H1 (cell line): Measurements from ENCODE around the gene MSANTD3. TPM values are rescaled to one million over a fixed set of nuclear protein-coding genes. Genes with fewer than 3 reads are reported as not detected.

Source experiments
- CTCF ChIA-PET: fragments of 300-600 bp; sonication (Branson Sonifier 250); formaldehyde crosslinking; loops from one replicate; lab custom pipeline; 2021; ENCODE audit not compliant: partially characterized antibody; lab: Charles Lee
- POLR2A ChIA-PET: fragments of 300-600 bp; sonication (Branson Sonifier 250); formaldehyde crosslinking; loops from one replicate; lab custom pipeline; 2021; ENCODE audit warnings: inconsistent platforms; ENCODE audit not compliant: partially characterized antibody; lab: Charles Lee
- DNase-seq, 2 experiments: peaks; one replicate each; pipeline versions ENCODE4 v3.0.0 to v3.0.0-alpha.2; 2010 to 2022; ENCODE audit warnings: low spot score in 2 of 2, low read depth in 1 of 2, mixed read lengths in 1 of 2
- FAIRE-seq: peaks from 2 replicates; lab custom pipeline; 2011; peaks lifted over from hg19 to GRCh38; lab: Jason Lieb, UNC
- H2AFZ ChIP-seq: 2 replicates; pipeline ENCODE4 v1.8.1; 2012; ENCODE audit warnings: low read length, inconsistent platforms
- H2AK5ac ChIP-seq: 2 replicates; pipeline ENCODE4 v1.6.1; 2013; ENCODE audit warnings: low read depth, low read length
- H2BK120ac ChIP-seq: replicated peaks from 2 replicates; pipeline ENCODE3; 2013; ENCODE audit warnings: low read depth, low read length, inconsistent platforms
- H2BK12ac ChIP-seq: 2 replicates; pipeline ENCODE4 v1.6.1; 2013; ENCODE audit warnings: low read depth, low read length
- H2BK15ac ChIP-seq: 2 replicates; pipeline ENCODE4 v1.6.1; 2013; ENCODE audit warnings: low read length
- H2BK20ac ChIP-seq: 2 replicates; pipeline ENCODE4 v1.6.1; 2013; ENCODE audit warnings: low read length
- H2BK5ac ChIP-seq: 2 replicates; pipeline ENCODE4 v1.6.1; 2013; ENCODE audit warnings: low read depth, low read length
- H3K14ac ChIP-seq: 2 replicates; pipeline ENCODE4 v1.6.1; 2013; ENCODE audit warnings: inconsistent platforms; ENCODE audit not compliant: insufficient read length
- H3K18ac ChIP-seq: 2 replicates; pipeline ENCODE4 v1.6.1; 2013; ENCODE audit warnings: low read length; ENCODE audit errors: extremely low read depth
- H3K23ac ChIP-seq: 2 replicates; pipeline ENCODE4 v1.6.1; 2013; ENCODE audit warnings: inconsistent platforms; ENCODE audit not compliant: insufficient read length
- H3K23me2 ChIP-seq: 2 replicates; pipeline ENCODE4 v1.6.1; 2013; ENCODE audit warnings: low read depth, low read length
- H3K27ac ChIP-seq: 2 replicates; pipeline ENCODE4 v1.6.1; 2011; ENCODE audit warnings: low read depth, low read length, inconsistent platforms
- H3K27me3 ChIP-seq, 4 experiments: replicated peaks in 1 of 4; 1 replicate in 1 of 4; 2 replicates in 3 of 4; pipeline versions ENCODE4 v1.6.1 to v1.8.1; 2011 to 2013; ENCODE audit warnings: low read length in 3 of 4, mild to moderate bottlenecking in 3 of 4, inconsistent platforms in 2 of 4, mixed read lengths in 2 of 4, moderate library complexity in 1 of 4; ENCODE audit not compliant: control insufficient read depth in 3 of 4, insufficient read depth in 3 of 4; ENCODE audit errors: extremely low read depth in 1 of 4
- H3K36me3 ChIP-seq, 4 experiments: 2 replicates each; pipeline versions ENCODE4 v1.6.1 to v1.8.1; 2011 to 2013; ENCODE audit warnings: mild to moderate bottlenecking in 4 of 4, low read length in 3 of 4, moderate library complexity in 2 of 4, control low read depth in 1 of 4, inconsistent platforms in 1 of 4; ENCODE audit not compliant: insufficient read depth in 4 of 4, control insufficient read depth in 2 of 4
- H3K4ac ChIP-seq: replicated peaks from 2 replicates; pipeline ENCODE3; 2013; ENCODE audit warnings: low read length, low read depth, mixed read lengths, inconsistent platforms; ENCODE audit not compliant: insufficient read length
- H3K4me1 ChIP-seq, 4 experiments: replicated peaks in 1 of 4; 1 replicate in 1 of 4; 2 replicates in 3 of 4; pipeline versions ENCODE4 v1.6.1 to v1.8.1; 2011 to 2013; ENCODE audit warnings: low read length in 3 of 4, inconsistent platforms in 2 of 4, mixed read lengths in 1 of 4; ENCODE audit not compliant: insufficient read depth in 4 of 4, control insufficient read depth in 3 of 4
- H3K4me2 ChIP-seq, 2 experiments: 2 replicates each; pipeline versions ENCODE4 v1.6.1 to v1.8.1; 2011 to 2013; ENCODE audit warnings: low read depth in 2 of 2, low read length in 2 of 2, control low read depth in 1 of 2, inconsistent platforms in 1 of 2, mild to moderate bottlenecking in 1 of 2; ENCODE audit not compliant: insufficient read depth in 1 of 2
- H3K4me3 ChIP-seq, 4 experiments: fragments of 200-600, 300-600 bp in 1 of 4; sonication (generic), shearing (Covaris generic), sonication (Bioruptor Twin) in 1 of 4; 2 replicates each; pipeline versions ENCODE4 v1.5.1 to v1.8.1; 2011 to 2016; ENCODE audit warnings: low read length in 4 of 4, low read depth in 3 of 4, control low read depth in 2 of 4, inconsistent platforms in 2 of 4, mild to moderate bottlenecking in 2 of 4, mixed read lengths in 1 of 4, moderate library complexity in 1 of 4; ENCODE audit not compliant: insufficient read depth in 2 of 4; ENCODE audit errors: extremely low read depth in 1 of 4
- H3K56ac ChIP-seq: replicated peaks from 2 replicates; pipeline ENCODE3; 2013; ENCODE audit warnings: low read depth, mild to moderate bottlenecking, mixed read lengths, low read length, inconsistent platforms; ENCODE audit not compliant: insufficient read length
- H3K79me1 ChIP-seq: 2 replicates; pipeline ENCODE4 v1.6.1; 2013; ENCODE audit warnings: low read depth, low read length, control low read depth
- H3K79me2 ChIP-seq, 2 experiments: 2 replicates each; pipeline versions ENCODE4 v1.6.1 to v1.8.1; 2012 to 2013; ENCODE audit warnings: low read length in 2 of 2, mild to moderate bottlenecking in 2 of 2, inconsistent platforms in 1 of 2; ENCODE audit not compliant: insufficient read depth in 2 of 2, control insufficient read depth in 1 of 2
- H3K9ac ChIP-seq, 4 experiments: replicated peaks in 1 of 4; 1 replicate in 1 of 4; 2 replicates in 3 of 4; pipeline versions ENCODE4 v1.6.1 to v1.8.1; 2011 to 2013; ENCODE audit warnings: low read depth in 3 of 4, low read length in 3 of 4, control low read depth in 2 of 4, mild to moderate bottlenecking in 2 of 4, moderate library complexity in 2 of 4, inconsistent platforms in 1 of 4; ENCODE audit errors: extremely low read depth in 1 of 4
- H3K9me3 ChIP-seq, 2 experiments: 2 replicates each; pipeline versions ENCODE4 v1.6.1 to v1.8.1; 2012 to 2013; ENCODE audit warnings: mild to moderate bottlenecking in 2 of 2, moderate library complexity in 2 of 2, control low read depth in 1 of 2, inconsistent platforms in 1 of 2, low read depth in 1 of 2, low read length in 1 of 2, mixed read lengths in 1 of 2; ENCODE audit not compliant: insufficient read depth in 2 of 2
- H4K20me1 ChIP-seq, 2 experiments: replicated peaks in 1 of 2; 2 replicates each; pipeline versions ENCODE3 to v1.8.1; 2011 to 2013; ENCODE audit warnings: inconsistent platforms in 2 of 2, low read length in 2 of 2, mild to moderate bottlenecking in 1 of 2; ENCODE audit not compliant: insufficient read depth in 2 of 2, control insufficient read depth in 1 of 2
- H4K5ac ChIP-seq: 2 replicates; pipeline ENCODE4 v1.6.1; 2013; ENCODE audit warnings: low read length, low read depth, mixed read lengths, inconsistent platforms; ENCODE audit not compliant: insufficient read length
- H4K8ac ChIP-seq: 2 replicates; pipeline ENCODE4 v1.8.0; 2013; ENCODE audit warnings: mild to moderate bottlenecking, moderate library complexity, low read length, inconsistent platforms; ENCODE audit not compliant: insufficient read depth; ENCODE audit errors: extremely low read depth
- H4K91ac ChIP-seq: replicated peaks from 2 replicates; pipeline ENCODE3; 2013; ENCODE audit warnings: low read length, mixed read lengths, inconsistent platforms; ENCODE audit not compliant: insufficient read length
- POLR2A ChIP-seq, 2 experiments: IDR thresholded peaks; 1 replicate in 1 of 2; 2 replicates in 1 of 2; pipeline ENCODE4 v1.6.1; 2011; ENCODE audit warnings: low read depth in 2 of 2, low read length in 2 of 2, mild to moderate bottlenecking in 2 of 2; ENCODE audit errors: control extremely low read depth in 1 of 2
- RBBP5 ChIP-seq: IDR thresholded peaks from 2 replicates; pipeline ENCODE4 v1.7.1; 2012; ENCODE audit warnings: low read depth, mild to moderate bottlenecking, inconsistent platforms, low read length, moderate library complexity, borderline replicate concordance
- RNF2 ChIP-seq: fragments of 200-900, 300-1000 bp; sonication (generic); IDR thresholded peaks from 2 replicates; pipeline ENCODE4 v1.7.1; 2016; ENCODE audit warnings: borderline replicate concordance, low read depth, mild to moderate bottlenecking, antibody characterized with exemption, low read length; ENCODE audit not compliant: poor library complexity, severe bottlenecking; ENCODE audit errors: missing control alignments
- SP2 ChIP-seq: IDR thresholded peaks from 2 replicates; pipeline ENCODE4 v1.6.1; 2012; ENCODE audit warnings: mild to moderate bottlenecking, low read length, inconsistent platforms
- TBP ChIP-seq: IDR thresholded peaks from 2 replicates; pipeline ENCODE4 v1.6.1; 2011; ENCODE audit warnings: low read depth, low read length, improper control_type of control experiment
- YY1 ChIP-seq: IDR thresholded peaks from 2 replicates; pipeline ENCODE4 v1.6.1; 2011; ENCODE audit warnings: low read depth, mild to moderate bottlenecking, low read length
- WGBS, 2 experiments: shearing (Covaris generic) in 1 of 2; methylation state at CpG; one replicate each; pipeline versions ENCODE4 v1.1.6 to v1.1.7; 2013 to 2015; ENCODE audit warnings: low lambda C conversion rate in 2 of 2, mixed read lengths in 2 of 2, inconsistent platforms in 1 of 2, low coverage in 1 of 2, missing lambda C conversion rate in 1 of 2; ENCODE audit not compliant: insufficient replicate concordance in 2 of 2, insufficient coverage in 1 of 2, insufficient read length in 1 of 2; ENCODE audit errors: extremely low coverage in 1 of 2, missing lambda C conversion rate in 1 of 2; 5-methylcytosine and 5-hydroxymethylcytosine counted together
- long read RNA-seq, 2 experiments: library from RNA in 1 of 2; library from capped mRNA in 1 of 2; stranded (forward); transcript quantifications; one replicate each; pipeline ENCODE4 v2.0.0, GENCODE V29; 2021; ENCODE audit warnings: inconsistent platforms in 1 of 2
- polyA minus RNA-seq, 3 experiments: library from RNA; depleted of rRNA, polyadenylated mRNA; stranded (reverse); fragments of >200 nt; gene quantifications; 1 replicate in 2 of 3; 2 replicates in 1 of 3; pipeline ENCODE4 v1.2.3, GENCODE V29; 2011
- polyA plus RNA-seq, 7 experiments: library from polyadenylated mRNA; depleted of rRNA in 3 of 7; stranded (reverse) in 5 of 7; unstranded in 2 of 7; fragments of >200 nt in 5 of 7; fragments of 200-250 nt in 2 of 7; gene quantifications; 1 replicate in 5 of 7; 2 replicates in 1 of 7; 4 replicates in 1 of 7; pipeline versions ENCODE4 v1.2.1 to v1.2.3, GENCODE V29; 2011 to 2013; ENCODE audit warnings: missing spikeins in 2 of 7, mixed read lengths in 2 of 7
- total RNA-seq: library from RNA; stranded (reverse); fragmentation: NEBNext Ultra II Directional; extraction: Animal tissue kit (Norgen Biotek cat#: 25700); gene quantifications from 2 replicates; pipeline ENCODE4 v1.2.1, GENCODE V29; 2021

MSANTD3 gene, protein sequence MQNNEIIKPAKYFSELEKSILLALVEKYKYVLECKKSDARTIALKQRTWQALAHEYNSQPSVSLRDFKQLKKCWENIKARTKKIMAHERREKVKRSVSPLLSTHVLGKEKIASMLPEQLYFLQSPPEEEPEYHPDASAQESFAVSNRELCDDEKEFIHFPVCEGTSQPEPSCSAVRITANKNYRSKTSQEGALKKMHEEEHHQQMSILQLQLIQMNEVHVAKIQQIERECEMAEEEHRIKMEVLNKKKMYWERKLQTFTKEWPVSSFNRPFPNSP
- total RNA-seq, result 39.8 and 41.3 TPM in 2 replicates
- polyA plus RNA-seq (2011; rRNA removed), result 10.4 and 12.0 TPM in 2 replicates
- 19.4 TPM for polyA plus RNA-seq (2011; cell fraction: cytosol; rRNA removed)
- polyA plus RNA-seq (2011; cell fraction: nucleus; rRNA removed), result 23.0 TPM
- polyA plus RNA-seq (2012, experiment 1 of 2), result 22.9 to 27.1 TPM (median 24.3 TPM) in 4 replicates
- 12.2 TPM for polyA plus RNA-seq (2012, experiment 2 of 2)
- polyA plus RNA-seq (2013, experiment 1 of 2), result 28.3 TPM
- 29.6 TPM for polyA plus RNA-seq (2013, experiment 2 of 2)
- 11.9 and 13.5 TPM in 2 replicates for polyA minus RNA-seq (2011; rRNA and poly(A)+ RNA removed)
- polyA minus RNA-seq (2011; cell fraction: cytosol; rRNA and poly(A)+ RNA removed), result 16.3 TPM
- 13.7 TPM for polyA minus RNA-seq (2011; cell fraction: nucleus; rRNA and poly(A)+ RNA removed)
- long read RNA-seq, experiment 1, transcript MSANTD3-207 (3 exons, 1,748 nt), result minor isoform, 8 of 39 reads
- long read RNA-seq, experiment 1, transcript MSANTD3-203 (3 exons, 1,362 nt), result major isoform, 14 of 39 reads
- long read RNA-seq, experiment 1, partial matches to known transcripts, result 15 of 39 reads
- long read RNA-seq, experiment 1, other reads (novel, unspliced or antisense), result 1 of 39 reads
- long read RNA-seq, experiment 2, partial matches to known transcripts, result 1 of 2 reads
- long read RNA-seq, experiment 2, other reads (novel, unspliced or antisense), result 1 of 2 reads

DNA sequence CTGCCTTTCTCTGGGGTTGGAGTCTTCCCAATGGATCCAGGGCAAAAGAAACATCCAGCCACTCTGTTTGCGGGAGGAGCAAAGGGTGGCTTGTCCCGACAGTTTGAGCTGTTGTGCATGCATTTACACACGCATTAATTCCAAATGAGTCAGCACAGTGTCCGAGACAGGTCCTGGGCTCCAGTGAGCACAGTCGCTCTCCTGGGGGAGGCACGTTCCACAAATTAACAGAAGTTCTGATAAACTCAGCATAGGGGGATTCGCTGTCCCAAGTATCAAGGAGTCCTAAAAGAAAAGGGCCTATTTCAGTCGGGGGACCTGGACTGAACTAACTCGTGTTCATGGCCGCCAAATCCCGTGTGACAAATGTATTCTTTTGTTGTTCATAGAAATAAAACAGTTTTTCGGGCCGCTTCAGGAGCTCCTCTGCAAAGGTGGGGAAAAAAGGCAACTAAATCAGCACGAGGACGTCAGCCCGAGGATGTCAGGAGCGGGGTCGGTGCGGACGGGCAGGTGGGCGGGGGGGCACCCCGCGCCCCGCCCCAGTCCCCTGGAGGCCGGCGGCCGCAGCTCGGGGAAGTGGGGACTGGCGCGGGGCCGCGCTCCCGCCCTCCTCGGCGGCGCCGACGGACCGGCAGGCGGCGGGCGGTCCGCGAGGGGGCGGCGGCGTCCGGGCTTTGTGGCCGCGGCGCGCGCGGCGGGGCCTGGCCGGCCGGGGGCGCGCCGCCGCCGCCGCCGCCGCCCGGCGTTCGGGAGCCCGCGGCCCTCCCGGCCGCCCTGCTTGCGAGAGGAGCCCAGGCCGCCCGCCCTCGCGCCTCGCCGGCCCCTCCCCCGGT is at the start of gene MSANTD3:
TSS of gene MSANTD3 (plus strand) at position 614 of the 836 bp plus-strand sequence. CDS start 14,796 bp downstream, outside the sequence.
- H4K8ac ChIP-seq, result peak within 1 kb of the TSS; percentile 82; the same call in 1 of the 2 replicates
- H3K9ac ChIP-seq, result peak within 1 kb of the TSS; percentile 63 to 89 (median 76)
- 4% methylated on average over 13 of the region's 80 CpGs; no CpG with 5 or more reads in 1 of the 2 experiments for WGBS, 2 experiments
- no peaks in the 10 kb centered on the region for H3K27me3 ChIP-seq
- H3K4ac ChIP-seq, result peak within 1 kb of the TSS; percentile 82
- H2BK120ac ChIP-seq, result peak within 1 kb of the TSS; percentile 5
- peaks cover 9% of the 10 kb centered on the region for H3K23me2 ChIP-seq
- peaks cover 0 to 36% of the 10 kb centered on the region in 2 experiments; a peak in 3 of 4 replicates for H3K79me2 ChIP-seq
- no peak within 1 kb of the TSS for H2BK12ac ChIP-seq
- H2BK5ac ChIP-seq, result peak within 1 kb of the TSS; percentile 61; the same call in 1 of the 2 replicates
- peak within 1 kb of the TSS; percentile 9 for H3K14ac ChIP-seq
- peak within 1 kb of the TSS; percentile 63 for H4K91ac ChIP-seq
- H3K18ac ChIP-seq, result peak within 1 kb of the TSS; percentile 75
- DNase-seq, result peak in 1 of 2 experiments; percentile 74
- H2BK20ac ChIP-seq, result no peak within 1 kb of the TSS
- H3K23ac ChIP-seq, result no peak within 1 kb of the TSS
- ChIA-PET POLR2A (interaction anchor here (0.6 to 3.7 kb wide), 20 partner anchors 8 to 1063 kb away, joined by 3 to 23 read pairs (median 4); partner anchors contain the start of genes TEX10 and TMEFF1), CTCF (interaction anchor here (0.6 to 2.1 kb wide), 6 partner anchors 10 to 407 kb away, joined by 3 to 10 read pairs (median 4); no protein-coding TSS in a partner anchor)
- no peak within 1 kb of the TSS for H2BK15ac ChIP-seq
- peak within 1 kb of the TSS; percentile 98 for H2AFZ ChIP-seq
- peak within 1 kb of the TSS; percentile 72; the same call in 1 of the 2 replicates for H3K27ac ChIP-seq
- no peak for FAIRE-seq
- H4K5ac ChIP-seq, result peak within 1 kb of the TSS; percentile 73
- peak within 1 kb of the TSS; percentile 78 to 99 (median 89) for H3K4me3 ChIP-seq
- H3K9me3 ChIP-seq, result no peaks in the 10 kb centered on the region
- H3K36me3 ChIP-seq, result no peaks in the 10 kb centered on the region
- H4K20me1 ChIP-seq, result peaks cover 0 to 4% of the 10 kb centered on the region in 2 experiments
- H3K4me2 ChIP-seq, result peak within 1 kb of the TSS; percentile 92 to 98
- 0 out of 2 replicates have a peak within 1 kb of the TSS, but pooled peaks have one; percentile 26 for H2AK5ac ChIP-seq
- H3K56ac ChIP-seq, result peak within 1 kb of the TSS; percentile 9
- peaks cover 4% of the 10 kb centered on the region for H3K79me1 ChIP-seq
- H3K4me1 ChIP-seq, result peaks cover 0 to 13% (median 8%) of the 10 kb centered on the region in 4 experiments; a peak in 4 of 7 replicates
- TF ChIP-seq YY1, result peak; percentile 31; the same call in 1 of the 2 replicates
- no peak for TF ChIP-seq TBP
- no peak for TF ChIP-seq RNF2
- peak; percentile 21; the same call in 1 of the 2 replicates for TF ChIP-seq RBBP5
- TF ChIP-seq POLR2A (IDR thresholded peaks at IDR 0.05; ENCODE audit: control extremely low read depth in 1 of 2, low read depth in 2 of 2, low read length in 2 of 2), result peak in 1 of 2 experiments; percentile 32; a peak in 2 of 3 replicates
- TF ChIP-seq SP2, result no peak
